Panc1 (cell line): ENCODE results near the gene NEK2.

ENCODE experiments used
- POLR2AphosphoS5 ChIP-seq: IDR thresholded peaks from 2 replicates; pipeline ENCODE4 v1.6.1; 2012; ENCODE audit warnings: mild to moderate bottlenecking, low read depth, low read length, moderate library complexity
- TF ChIP-seq, protein P1 (sequence below): fragments of 450-650 bp; IDR thresholded peaks from 2 replicates; pipeline ENCODE4 v1.5.1; 2017; ENCODE audit warnings: mild to moderate bottlenecking

- TF ChIP-seq, protein P1, sequence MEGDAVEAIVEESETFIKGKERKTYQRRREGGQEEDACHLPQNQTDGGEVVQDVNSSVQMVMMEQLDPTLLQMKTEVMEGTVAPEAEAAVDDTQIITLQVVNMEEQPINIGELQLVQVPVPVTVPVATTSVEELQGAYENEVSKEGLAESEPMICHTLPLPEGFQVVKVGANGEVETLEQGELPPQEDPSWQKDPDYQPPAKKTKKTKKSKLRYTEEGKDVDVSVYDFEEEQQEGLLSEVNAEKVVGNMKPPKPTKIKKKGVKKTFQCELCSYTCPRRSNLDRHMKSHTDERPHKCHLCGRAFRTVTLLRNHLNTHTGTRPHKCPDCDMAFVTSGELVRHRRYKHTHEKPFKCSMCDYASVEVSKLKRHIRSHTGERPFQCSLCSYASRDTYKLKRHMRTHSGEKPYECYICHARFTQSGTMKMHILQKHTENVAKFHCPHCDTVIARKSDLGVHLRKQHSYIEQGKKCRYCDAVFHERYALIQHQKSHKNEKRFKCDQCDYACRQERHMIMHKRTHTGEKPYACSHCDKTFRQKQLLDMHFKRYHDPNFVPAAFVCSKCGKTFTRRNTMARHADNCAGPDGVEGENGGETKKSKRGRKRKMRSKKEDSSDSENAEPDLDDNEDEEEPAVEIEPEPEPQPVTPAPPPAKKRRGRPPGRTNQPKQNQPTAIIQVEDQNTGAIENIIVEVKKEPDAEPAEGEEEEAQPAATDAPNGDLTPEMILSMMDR = no peak
- TF ChIP-seq POLR2AphosphoS5 = no peak
Observed at GRCh38 chr1:211710566-211711314, 35.3 kb upstream of the NEK2 start.
